ENCODE measurements around the gene SLC22A23. TPM values are rescaled to one million over a fixed set of nuclear protein-coding genes. Genes with fewer than 3 reads are reported as not detected.

SLC22A23 gene
- total RNA-seq, 4 donors from 2014 or later: 26.6 to 42.6 (median 37.6) TPM

DNA sequence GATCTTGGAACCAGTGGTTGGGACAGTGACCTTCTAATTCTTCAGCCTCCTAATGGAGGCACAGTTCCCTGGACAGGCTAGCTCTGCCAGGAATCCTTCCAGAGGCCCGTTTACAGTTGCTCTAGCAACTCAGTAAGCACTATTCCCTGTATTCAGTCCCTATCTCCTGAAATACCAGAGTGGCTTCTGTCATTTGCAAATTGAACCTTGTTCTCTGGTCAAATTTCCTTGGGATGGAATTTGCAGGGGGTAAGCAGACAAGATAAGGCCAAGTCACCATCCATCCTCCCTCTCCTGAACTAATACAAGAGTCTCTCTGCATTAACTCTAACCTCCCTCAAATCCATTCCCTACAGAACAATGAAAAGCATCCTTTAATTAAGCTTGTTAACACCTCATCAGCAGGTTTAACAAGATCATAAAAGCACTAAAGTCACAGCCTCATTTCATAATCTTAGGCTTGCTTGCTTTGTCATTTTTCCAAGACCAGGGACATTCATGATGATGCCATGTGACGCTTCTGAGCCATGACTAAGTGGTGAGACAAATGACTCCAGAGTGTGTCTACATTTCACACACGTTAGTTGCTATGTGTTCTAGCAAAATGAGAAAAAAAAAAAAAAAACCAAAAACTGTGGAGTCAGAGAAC, 37.1 kb downstream of the SLC22A23 start:
- no peak for DNase-seq

DNA sequence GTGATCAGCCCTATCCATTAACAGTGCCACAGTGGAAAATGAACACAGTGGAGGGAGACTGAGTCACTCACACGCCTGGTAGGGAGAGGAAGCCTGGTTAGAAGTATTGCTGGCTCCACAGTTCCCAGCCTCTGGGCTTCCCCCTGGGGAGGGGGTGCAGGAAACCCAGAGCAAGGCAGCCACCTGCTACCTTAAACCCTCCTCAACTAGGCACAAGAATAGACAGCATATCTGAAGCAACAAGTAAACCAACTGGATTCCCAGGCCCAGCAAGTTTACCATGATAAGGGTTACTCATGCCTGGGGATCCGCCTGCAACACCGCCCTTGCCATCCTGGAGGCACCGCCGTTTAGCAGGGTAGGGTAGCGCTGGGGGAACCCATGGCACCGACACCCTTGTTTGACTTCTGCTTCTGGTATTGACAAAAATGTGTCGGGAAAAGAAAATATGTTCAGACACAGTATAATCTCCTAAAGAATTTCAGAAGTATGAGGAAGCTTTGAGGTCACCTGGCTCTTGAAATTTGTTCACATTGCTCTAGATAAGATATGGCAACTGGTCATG, 38.3 kb downstream of the SLC22A23 start:
- no peaks in the 10 kb centered on the region for H3K36me3 ChIP-seq
- H3K27me3 ChIP-seq: no peaks in the 10 kb centered on the region
- WGBS, 2 donors: 49 to 58% methylated on average over 3 to 7 of the region's 8 CpGs
- TF ChIP-seq, protein P1, sequence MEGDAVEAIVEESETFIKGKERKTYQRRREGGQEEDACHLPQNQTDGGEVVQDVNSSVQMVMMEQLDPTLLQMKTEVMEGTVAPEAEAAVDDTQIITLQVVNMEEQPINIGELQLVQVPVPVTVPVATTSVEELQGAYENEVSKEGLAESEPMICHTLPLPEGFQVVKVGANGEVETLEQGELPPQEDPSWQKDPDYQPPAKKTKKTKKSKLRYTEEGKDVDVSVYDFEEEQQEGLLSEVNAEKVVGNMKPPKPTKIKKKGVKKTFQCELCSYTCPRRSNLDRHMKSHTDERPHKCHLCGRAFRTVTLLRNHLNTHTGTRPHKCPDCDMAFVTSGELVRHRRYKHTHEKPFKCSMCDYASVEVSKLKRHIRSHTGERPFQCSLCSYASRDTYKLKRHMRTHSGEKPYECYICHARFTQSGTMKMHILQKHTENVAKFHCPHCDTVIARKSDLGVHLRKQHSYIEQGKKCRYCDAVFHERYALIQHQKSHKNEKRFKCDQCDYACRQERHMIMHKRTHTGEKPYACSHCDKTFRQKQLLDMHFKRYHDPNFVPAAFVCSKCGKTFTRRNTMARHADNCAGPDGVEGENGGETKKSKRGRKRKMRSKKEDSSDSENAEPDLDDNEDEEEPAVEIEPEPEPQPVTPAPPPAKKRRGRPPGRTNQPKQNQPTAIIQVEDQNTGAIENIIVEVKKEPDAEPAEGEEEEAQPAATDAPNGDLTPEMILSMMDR (IDR thresholded peaks at IDR 0.05): no peak
- TF ChIP-seq POLR2A (IDR thresholded peaks at IDR 0.05): no peak
- peaks cover 45 to 100% (median 48%) of the 10 kb centered on the region in 3 donors for H3K4me1 ChIP-seq
- H3K27ac ChIP-seq: peak overlapping the region in 3 of 4 donors; percentile 69 to 83 (median 77)
- DNase-seq: no peak
- intact Hi-C loops (cut with DNase I): no loop called here
- no peak overlapping the region for H3K4me3 ChIP-seq
- H3K9me3 ChIP-seq: no peaks in the 10 kb centered on the region

More for the DNA sequence above, 37.1 kb downstream of the SLC22A23 start:
- H3K4me1 ChIP-seq: peaks cover 44 to 100% (median 46%) of the 10 kb centered on the region in 3 donors
- no peaks in the 10 kb centered on the region for H3K36me3 ChIP-seq
- no peak overlapping the region for H3K4me3 ChIP-seq
- intact Hi-C loops (cut with DNase I): no loop called here
- TF ChIP-seq POLR2A (IDR thresholded peaks at IDR 0.05): no peak
- TF ChIP-seq, protein P1 (IDR thresholded peaks at IDR 0.05): no peak
- no peaks in the 10 kb centered on the region for H3K27me3 ChIP-seq
- no peaks in the 10 kb centered on the region for H3K9me3 ChIP-seq
- peak overlapping the region; percentile 32 to 83 (median 73) for H3K27ac ChIP-seq
- WGBS, 2 donors: 24 to 39% methylated on average over 3 of the region's 3 CpGs

DNA sequence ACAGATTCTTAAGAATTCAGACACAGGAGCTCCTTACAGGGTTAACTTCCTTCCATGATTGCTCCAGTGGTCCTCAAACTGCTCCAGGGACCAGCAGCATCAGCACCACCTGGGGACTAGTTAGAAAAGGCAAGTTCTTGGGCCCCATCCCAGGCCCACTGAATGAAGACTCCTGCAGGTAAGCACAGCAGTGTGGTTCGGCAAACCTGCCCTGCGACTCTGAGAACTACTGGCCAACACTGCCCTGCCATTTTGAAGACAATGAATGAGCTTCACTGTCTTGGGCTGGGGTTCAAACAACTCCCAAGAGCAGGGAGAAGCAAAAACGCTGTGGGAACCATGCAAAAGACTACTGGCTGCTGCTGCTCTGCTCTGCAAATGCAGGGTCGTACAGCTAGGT, 39.4 kb downstream of the SLC22A23 start:
- Histone ChIP-seq H3K9me3 (no peaks in the 10 kb centered on the region), H3K4me1 (peaks cover 41 to 90% (median 42%) of the 10 kb centered on the region in 3 donors), H3K4me3 (no peak overlapping the region), H3K27me3 (no peaks in the 10 kb centered on the region), H3K27ac (peak overlapping the region in 2 of 4 donors; percentile 57 to 83), H3K36me3 (peaks cover 0 to 8% (median 0%) of the 10 kb centered on the region in 3 donors)
- TF ChIP-seq POLR2A (IDR thresholded peaks at IDR 0.05): no peak
- TF ChIP-seq, protein P1 (IDR thresholded peaks at IDR 0.05): no peak
- DNase-seq: no peak
- WGBS, 2 donors: 58 to 87% methylated on average over 2 to 4 of the region's 4 CpGs
- intact Hi-C loops (cut with DNase I): no loop called here

DNA sequence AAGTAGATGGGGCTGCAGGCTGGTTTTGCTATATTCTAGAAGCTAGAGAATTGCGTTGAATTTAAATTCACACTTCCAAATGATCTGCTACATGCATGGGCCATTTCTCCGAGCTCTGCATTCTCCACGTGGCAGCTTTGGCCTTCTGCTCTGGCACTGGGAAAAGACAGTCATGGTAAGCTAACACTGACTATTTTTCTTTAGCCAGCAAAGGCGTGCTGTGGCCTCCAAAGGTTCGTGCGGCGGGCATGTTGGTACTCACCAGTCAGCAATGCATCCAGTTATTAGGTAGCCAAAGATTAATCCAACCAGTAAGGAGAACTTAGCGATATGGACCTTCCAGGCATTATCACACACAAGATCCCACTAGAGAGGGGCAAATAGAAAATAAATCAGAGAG, 41.4 kb downstream of the SLC22A23 start:
- Histone ChIP-seq H3K36me3 (peaks cover 0 to 17% (median 0%) of the 10 kb centered on the region in 3 donors), H3K4me3 (no peak overlapping the region), H3K27ac (peak overlapping the region in 1 of 4 donors; percentile 26), H3K4me1 (peaks cover 35 to 77% (median 39%) of the 10 kb centered on the region in 3 donors), H3K9me3 (no peaks in the 10 kb centered on the region), H3K27me3 (no peaks in the 10 kb centered on the region)
- no peak for TF ChIP-seq POLR2A (IDR thresholded peaks at IDR 0.05)
- TF ChIP-seq, protein P1 (IDR thresholded peaks at IDR 0.05): no peak
- WGBS, 2 donors: 54 to 69% methylated on average over 6 to 8 of the region's 8 CpGs
- DNase-seq: no peak
- intact Hi-C loops (cut with DNase I): no loop called here

DNA sequence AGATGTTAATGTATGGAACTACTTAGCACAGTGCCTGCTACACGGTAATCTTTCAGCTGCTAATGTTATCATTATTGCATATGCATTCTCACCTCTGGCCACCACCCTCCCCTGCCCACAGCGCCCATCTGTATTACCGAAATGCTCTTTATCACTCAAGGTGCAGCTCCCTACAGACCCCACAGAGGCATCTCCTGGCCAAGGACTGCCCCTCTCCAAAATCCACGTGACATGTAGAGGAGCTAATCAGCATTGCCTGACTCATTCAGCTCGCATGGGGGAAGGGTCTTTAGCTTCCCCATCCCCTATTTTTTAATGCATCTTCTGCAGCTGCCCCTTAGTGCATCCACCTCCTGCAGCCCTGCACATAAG, 41.8 kb downstream of the SLC22A23 start:
- Histone ChIP-seq H3K4me3 (no peak overlapping the region), H3K27me3 (no peaks in the 10 kb centered on the region), H3K9me3 (no peaks in the 10 kb centered on the region), H3K4me1 (peaks cover 38 to 77% (median 44%) of the 10 kb centered on the region in 3 donors), H3K27ac (peak overlapping the region in 3 of 4 donors; percentile 26 to 60 (median 53)), H3K36me3 (peaks cover 0 to 17% (median 0%) of the 10 kb centered on the region in 3 donors)
- TF ChIP-seq, protein P1 (IDR thresholded peaks at IDR 0.05): no peak
- no peak for TF ChIP-seq POLR2A (IDR thresholded peaks at IDR 0.05)
- intact Hi-C loops (cut with DNase I): no loop called here
- 60 to 68% methylated on average over 5 of the region's 5 CpGs for WGBS, 2 donors
- no peak for DNase-seq
